GM12865 (cell line): ENCODE results near the gene FGF13.

Experiments
- DNase-seq: peaks from one replicate; pipeline ENCODE4 v3.0.0; 2010; ENCODE audit warnings: low read depth
- H3K4me3 ChIP-seq: 2 replicates; pipeline ENCODE4 v1.5.1; 2011; ENCODE audit warnings: mild to moderate bottlenecking, low read depth, low read length, control low read depth
- CTCF ChIP-seq: IDR thresholded peaks from 2 replicates; pipeline ENCODE4 v1.5.1; 2011; ENCODE audit warnings: low read length, control low read depth, low read depth, inconsistent platforms; ENCODE audit not compliant: insufficient read depth; ENCODE audit errors: missing control alignments

FGF13 gene

GRCh38 chrX:138709886-138710791, 1.4 kb downstream of the FGF13 start:
- H3K4me3 ChIP-seq: no peak overlapping the region
- TF ChIP-seq CTCF: no peak
- DNase-seq: no peak

GRCh38 chrX:138708268-138708667, 3.2 kb downstream of the FGF13 start:
- DNase-seq: no peak
- no peak for TF ChIP-seq CTCF
- no peak overlapping the region for H3K4me3 ChIP-seq

GRCh38 chrX:138704596-138704995, 6.9 kb downstream of the FGF13 start:
- H3K4me3 ChIP-seq: no peak overlapping the region
- no peak for DNase-seq
- TF ChIP-seq CTCF: no peak

GRCh38 chrX:138704101-138704500, 7.4 kb downstream of the FGF13 start:
- H3K4me3 ChIP-seq: no peak overlapping the region
- no peak for DNase-seq
- TF ChIP-seq CTCF: no peak

- TF ChIP-seq CTCF: no peak
- DNase-seq: no peak
- no peak overlapping the region for H3K4me3 ChIP-seq
Measured at GRCh38 chrX:138692591-138692990, 18.9 kb downstream of the FGF13 start.

GRCh38 chrX:138691186-138691585, 20.3 kb downstream of the FGF13 start:
- DNase-seq: no peak
- no peak overlapping the region for H3K4me3 ChIP-seq
- TF ChIP-seq CTCF: no peak

GRCh38 chrX:138690591-138690990, 20.9 kb downstream of the FGF13 start:
- no peak for DNase-seq
- no peak overlapping the region for H3K4me3 ChIP-seq
- no peak for TF ChIP-seq CTCF
